GM19463 (cell line): ENCODE data around the gene HEXD.
"Not testable (repeated sequence)": the region's sequence is repeated elsewhere in the genome, so short reads cannot be mapped to it uniquely, and the experiment has no call there.

Experiments
- ATAC-seq: cut with Tn5 transposase; IDR thresholded peaks from one replicate; pipeline ENCODE4 v1.9.1; 2021; ENCODE audit warnings: mild to moderate bottlenecking, moderate library complexity; ENCODE audit not compliant: unreplicated experiment

Gene HEXD

DNA sequence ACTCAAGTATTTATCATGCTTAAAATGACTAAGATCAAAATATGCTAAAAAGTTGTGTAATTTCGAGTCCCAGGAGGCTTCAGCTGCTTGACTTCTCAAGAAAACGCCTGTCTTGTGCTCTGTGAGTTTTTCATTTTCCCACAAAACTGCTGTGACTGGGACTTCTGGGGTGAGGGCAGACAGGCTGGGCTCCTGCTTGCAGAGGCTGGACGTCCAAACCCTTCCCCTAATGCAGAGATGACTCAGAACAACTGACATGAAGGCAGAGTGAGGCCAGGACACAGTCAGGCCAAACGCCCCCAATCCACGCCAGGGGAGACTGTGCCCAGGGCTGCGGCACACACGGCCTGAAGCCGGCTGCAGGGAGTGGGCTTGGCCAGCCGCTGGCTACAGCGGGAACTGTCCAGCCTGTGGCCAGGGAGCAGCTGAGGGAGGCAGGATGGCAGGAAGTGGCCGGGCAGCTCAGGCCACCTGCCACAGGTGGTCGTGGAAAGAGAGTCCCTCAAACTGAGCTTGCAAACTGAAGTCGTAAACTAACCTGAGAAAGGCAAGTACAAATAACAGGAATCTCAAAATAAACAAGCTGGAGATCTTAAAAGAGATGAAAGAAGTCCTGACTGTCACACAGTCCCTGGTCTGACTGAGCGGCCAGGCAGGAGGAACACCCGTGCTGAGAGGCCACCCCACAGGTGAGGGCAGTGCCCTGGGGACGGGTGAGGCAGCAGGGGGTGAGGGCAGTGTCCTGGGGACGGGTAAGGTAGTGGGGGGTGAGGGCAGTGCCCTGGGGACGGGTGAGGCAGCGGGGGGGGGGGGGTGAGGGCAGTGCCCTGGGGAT, 21.3 kb upstream of the HEXD start:
- ATAC-seq: no peak

DNA sequence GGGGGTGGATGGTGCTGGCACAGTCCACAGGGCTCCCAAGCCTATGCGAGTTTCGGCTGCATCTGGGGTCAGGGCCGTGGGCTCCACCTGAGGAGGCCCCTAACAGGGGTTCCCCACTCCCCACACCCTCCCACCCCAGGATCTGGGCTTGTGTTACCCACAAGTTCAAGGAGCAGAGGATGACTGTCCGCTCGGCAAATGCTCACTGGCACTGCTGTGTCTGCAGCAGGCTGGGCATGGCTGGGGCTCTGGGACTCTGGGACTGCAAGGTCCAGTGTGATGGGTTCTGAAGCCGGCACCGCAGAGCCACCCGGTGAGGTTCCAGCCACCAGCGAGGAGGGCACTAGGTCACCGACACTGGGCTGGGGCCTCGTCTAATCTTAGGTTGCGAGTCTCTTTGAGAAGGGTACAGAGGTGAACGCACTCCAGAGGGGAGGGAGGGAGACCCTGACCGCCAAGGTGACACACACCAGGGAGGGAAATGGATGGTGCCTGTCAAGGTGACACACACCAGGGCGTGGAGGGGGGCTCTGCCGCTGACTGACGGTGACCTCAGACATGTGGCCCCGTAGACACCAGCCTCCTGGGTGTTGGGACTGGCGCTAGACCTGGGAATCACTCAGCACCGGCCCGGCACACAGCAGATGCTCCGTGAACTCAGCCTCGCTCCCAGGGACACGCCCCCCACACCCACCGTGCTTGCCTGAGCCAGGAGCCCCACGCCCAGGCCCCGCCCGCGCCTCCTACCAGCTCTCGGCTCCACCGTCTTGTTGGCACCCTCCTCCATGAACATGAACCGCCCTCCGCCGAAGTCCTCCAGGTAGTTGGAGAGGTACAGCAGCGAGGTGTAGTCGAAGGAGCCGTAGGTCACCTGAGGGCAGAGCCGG, 20.5 kb upstream of the HEXD start:
- ATAC-seq: no peak

DNA sequence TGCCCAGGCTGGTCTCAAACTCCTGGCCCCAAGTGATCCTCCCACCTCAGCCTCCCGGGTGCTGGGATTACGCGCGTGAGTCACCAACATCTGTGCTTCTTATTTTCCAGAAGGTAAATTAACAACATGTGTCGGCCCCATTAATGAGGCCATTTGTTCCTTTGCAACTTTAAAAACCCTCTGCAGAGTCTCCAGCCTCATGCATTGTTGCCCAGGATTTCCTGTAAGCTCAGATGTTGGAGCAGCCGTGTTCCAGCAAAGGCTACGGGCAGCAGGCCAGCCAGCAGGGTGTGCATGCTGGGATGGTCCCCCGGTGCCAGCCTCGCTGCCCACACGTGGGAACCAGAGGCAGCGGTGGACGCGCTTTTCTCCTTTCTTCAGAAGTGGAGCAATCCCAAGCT, 19.1 kb upstream of the HEXD start:
- no peak for ATAC-seq

DNA sequence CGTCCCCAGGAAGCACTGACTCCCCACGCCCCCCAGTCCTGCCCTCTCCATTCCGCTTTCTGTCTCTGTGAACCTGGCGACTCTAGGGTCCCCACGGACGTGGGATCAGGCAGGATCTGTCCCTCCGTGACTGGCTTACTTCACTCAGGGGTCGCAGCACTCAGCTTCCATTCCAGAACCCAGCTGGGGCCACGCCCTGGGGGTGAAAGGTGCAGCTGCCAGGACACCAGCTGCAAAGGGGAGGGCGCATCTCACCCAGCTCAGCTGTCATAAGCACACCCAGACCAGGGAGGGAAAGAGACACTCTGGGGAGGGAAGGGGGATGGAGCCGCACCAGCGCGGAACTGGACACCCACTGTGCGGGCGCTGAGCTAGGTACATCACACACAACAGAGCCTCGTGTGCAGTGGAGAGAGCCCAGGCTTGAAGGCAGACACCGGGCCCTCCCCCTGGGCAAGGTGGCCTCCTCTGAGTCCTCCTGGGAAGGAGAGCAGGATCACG, 18.5 kb upstream of the HEXD start:
- no peak for ATAC-seq

DNA sequence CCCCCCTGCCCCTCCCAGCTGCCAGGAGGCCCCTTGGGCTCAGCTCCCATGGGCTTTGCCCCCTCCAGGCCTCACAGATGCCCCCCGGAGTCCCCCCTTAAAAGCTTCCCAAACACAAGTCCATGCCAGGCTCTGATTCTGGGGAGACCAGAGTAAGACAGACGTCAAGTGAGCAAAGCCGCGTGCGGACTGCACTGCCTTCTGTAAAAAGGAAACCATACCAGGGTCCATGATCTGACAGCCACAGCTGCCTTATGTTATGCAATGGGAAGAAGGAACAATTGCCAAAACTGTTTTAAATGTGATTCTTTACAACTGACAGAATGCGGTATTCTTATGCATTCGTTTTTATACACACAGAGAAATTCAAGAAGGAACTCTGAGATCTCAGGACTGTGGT, 17.9 kb upstream of the HEXD start:
- no peak for ATAC-seq

DNA sequence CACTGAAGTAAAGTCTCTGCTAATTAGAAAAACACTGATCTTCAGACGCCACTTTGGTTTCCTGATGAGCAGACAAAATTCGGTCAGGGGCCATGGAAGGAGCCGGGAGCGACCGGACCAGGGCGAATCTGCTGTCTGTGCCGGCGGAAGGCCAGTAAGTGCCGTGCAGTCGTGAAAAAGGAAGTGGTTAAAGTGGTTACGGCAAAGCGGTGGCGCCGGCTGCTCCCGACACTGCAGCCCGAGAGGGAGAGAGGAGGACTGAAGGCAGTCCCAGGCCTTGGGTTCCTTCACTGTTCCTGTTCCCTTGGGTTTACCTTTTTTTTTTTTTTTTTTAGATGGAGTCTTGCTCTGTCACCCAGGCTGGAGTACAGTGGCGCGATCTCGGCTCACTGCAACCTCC, 17.3 kb upstream of the HEXD start:
- no peak for ATAC-seq

DNA sequence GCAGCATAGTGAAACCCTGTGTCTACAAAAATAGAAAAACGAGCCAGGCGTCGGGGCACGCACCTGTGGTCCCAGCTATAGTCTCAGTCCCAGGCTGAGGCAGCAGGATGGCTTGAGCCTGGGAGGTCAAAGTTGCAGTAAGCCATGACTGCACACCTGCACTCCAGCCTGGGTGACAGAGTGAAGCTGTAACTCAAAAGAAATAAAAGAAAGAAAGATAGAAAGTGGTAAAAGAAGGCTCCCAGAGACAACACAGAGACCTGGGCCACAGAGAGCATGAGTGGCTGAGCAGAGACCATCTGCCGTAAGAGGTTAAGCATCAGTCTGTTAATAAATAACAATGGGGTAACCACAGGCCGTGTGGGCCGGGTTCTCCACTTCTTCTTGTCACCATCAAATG, 15.3 kb upstream of the HEXD start:
- peak; percentile 72 for ATAC-seq

DNA sequence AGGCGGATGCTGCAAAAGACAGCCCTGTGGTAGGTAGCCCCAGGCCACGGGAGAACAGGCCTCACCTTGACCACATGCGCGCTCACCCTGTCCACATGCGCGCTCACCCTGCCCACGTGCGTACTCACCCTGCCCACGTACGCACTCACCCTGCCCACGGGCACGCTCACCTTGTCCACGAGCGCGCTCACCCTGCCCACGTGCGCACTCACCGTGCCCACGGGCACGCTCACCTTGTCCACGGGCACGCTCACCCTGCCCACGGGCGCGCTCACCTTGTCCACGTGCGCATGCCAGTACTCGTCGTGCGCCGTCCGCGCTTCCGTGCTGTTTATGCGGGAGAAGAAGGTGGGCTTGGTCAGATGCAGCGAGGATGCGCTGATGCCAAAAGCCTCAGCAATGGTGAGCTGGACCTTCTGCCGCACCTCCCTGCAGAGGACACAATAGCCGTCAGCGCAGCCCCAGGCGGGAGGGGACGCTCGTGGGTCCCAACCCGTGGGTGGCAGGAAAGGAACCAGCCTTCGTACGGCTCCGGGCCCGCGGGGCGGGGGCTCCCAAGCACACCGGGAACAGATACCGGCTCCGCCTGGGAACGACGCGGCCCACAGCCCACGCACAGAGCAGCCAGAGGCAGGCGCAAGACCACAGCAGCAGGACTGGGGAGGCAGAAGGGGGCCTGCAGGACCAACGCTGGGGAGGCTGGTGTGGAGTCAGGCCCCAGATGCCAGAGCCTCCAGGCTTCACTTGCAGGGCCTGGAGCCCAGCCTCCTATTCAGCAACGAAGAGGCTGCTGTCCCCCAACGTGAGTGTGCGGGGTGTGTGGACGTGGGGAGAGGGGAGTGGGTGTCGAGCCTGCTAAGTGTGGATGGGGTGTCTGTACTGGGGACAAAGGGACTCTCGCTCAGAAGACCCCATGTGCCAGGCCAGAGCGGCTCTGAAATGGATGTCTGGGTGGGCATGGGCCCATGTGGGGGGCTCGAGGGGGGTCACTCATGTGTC, 14.2 kb upstream of the HEXD start:
- no peak for ATAC-seq

DNA sequence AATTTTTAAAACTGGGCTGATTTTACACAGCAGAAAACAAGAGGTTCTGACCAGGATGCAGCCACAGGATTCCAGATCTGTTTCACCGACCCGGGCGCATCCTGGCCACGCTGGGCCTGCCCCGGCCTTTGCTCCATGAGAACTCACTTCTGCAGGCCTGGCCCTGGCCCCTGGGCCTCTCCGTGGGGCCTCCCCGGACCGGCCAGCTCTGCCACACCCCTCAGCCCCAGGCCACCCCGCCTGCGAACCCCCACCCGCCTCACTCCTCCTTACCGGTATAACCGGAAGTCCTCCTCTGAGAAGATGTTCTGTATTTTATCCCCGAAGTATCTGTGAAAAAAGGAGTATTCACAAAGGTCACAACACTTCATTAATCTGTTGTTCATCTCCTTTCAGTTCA, 13.1 kb upstream of the HEXD start:
- no peak for ATAC-seq

DNA sequence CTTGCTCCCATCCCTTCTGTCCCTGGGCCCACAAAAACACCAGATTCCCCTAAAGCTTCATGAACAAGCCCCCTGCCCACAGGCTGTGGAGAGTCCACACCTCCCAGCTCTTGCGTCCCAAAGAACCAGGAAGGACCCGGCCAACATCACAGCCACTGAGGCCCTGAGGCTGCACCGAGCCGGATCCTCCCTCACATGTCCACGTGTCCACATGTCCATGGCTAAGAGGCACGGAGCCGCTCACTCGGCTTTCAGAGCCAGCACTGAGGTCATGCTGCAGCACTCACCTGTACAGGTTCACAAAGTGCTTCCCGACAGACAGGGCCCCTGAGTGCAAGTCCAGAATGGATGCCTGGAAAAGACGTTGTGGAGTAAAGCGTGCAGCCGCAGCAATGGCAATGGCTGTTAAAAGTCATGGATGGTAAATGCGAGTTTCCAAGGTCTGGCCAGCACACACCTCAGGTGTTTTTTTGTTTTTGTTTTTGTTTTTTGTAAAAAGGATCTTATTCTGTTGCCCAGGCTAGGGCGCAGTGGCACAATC, 11.9 kb upstream of the HEXD start:
- no peak for ATAC-seq

DNA sequence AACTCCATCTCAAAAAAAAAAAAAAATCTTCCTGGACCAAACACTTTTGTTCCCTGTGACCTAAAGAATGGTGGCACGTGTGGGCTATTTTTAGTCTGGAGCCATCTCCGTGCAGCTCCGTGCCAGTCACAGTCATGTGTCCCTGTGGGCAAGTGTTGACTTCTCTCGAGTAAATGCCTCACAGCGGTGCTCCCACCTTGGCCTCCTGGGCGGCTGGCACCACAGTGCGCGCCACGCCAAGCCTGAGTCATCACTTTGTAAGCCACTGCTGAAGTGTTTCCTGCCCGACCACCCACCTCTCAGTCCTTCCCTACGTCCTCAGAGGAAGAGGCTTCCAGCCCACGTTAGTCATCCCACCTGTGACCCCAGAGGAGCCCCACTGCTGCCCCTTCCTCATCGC, 10.9 kb upstream of the HEXD start:
- no peak for ATAC-seq

DNA sequence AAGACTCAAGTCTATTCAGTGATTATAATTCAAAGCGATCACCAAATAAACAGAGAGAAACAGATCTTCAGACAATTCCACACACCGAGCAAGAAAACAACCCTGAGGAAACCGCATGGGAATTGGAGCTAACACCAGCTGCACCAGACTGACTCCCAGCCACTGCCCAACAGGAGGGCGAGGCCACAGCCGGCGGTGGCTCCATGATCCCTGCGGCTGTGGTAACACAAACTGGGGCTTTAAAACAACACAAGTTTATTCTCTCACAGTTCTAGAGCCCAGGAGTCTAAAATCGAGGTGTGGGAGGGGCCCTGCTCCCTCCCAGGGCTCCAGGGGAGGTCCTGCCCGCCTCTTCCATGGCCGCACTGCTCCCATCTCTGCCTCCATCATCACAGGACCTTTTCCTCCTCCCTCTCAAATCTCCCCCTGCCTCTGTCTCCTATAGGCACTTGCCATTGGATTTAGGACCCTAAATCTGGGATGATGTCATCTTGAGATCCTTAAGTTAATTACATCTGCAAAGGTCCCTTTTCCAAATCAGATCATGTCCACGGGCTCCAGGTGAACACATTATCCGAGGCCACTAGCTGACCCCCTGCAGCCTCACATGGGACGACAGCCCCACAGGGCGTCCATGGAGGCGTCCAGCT, 9.7 kb upstream of the HEXD start:
- no peak for ATAC-seq

DNA sequence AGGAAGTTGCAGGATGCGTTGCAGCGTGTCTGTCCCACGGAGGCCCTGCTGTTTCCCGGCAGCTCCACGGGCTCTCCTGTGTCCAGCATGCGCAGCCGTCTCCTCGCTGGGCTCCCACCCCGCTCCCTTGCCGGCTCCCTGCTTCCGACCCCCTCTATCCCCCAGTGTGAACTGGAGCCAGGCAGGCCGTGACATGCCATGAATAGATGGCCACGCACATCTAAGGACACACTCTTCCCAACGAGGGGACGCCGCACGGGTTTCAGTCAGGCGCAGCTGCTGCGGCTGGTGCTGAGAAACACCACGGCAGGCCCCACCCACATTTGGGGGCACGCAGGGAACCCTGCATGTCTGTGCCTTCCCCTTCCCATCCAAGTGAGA, 9.2 kb upstream of the HEXD start:
- no peak for ATAC-seq

DNA sequence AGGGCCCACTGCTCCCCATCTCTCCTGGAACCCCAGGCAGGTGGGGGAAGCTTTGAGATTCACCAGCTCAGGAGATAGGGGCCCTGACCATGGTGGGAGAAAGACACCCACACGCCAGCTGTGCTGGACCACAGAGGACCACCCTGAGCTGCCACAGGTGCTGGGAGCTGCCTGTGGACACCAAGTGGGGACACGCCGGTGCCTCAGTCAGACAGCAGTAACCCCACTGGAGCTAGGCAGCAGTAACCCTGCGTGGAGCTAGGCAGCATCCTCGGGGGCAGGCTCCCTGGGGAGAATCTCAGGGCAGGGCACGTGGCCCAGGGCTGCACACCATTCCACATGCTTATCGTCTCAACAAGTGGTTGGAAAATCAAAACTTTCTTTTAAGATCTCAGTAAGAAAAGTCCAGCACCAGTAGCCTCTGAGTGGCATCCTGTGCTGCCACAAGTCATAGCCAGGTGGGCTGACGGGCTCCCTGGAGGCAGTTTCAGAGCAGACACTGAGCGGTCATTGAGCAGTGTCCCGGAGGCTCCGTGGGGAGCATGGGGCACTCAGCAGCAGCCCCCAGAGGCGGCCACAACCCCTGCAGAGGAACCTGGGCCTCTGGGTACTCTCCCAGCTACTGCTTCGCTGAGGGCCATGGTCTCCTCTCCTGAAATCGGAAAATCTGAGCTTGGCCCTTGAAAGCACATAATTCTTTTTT, 8.0 kb upstream of the HEXD start:
- no peak for ATAC-seq

DNA sequence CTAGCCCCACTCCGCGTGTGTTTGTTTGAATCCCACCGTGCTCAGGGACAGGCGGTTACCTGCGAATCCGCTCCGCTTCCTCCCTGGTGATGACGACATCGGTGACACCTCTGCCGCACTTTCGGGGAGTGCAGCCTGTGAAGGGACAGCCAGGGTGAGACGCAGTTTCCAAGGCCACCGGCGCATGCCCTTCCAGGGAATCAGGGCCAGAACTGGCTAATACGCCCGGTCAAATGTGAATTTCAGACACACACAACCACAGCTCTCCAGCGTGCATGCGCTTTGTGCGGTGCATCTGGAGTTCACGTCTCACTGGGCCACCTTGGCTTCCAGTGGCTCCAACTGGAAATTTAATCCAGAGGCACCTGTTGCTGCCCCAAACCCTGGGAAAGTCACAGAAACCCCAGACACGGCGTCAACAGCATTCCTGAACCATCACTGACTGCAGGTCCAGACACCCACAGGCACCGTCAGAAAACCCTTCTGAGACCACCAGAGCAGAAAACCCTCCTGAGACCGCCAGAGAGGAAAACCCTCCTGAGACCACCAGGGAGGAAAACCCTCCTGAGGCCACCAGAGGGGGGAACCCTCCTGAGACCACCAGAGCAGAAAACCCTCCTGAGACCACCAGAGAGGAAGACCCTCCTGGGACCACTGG, 6.6 kb upstream of the HEXD start:
- ATAC-seq: no peak

DNA sequence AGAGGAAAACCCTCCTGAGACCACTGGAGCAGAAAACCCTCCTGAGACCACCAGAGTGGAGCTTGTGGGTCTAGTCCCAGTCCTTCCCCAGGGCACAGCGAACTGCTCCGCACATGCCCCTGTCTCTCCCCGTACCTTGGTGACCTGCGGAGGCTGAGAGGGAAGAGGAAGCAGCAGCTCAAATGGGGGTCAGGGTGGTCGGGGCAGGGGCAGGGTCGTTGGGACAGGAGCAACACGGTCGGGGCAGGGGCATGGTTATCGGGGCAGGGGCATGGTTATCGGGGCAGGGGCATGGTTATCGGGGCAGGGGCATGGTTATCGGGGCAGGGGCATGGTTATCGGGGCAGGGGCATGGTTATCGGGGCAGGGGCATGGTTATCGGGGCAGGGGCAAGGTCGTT, 6.1 kb upstream of the HEXD start:
- not testable (repeated sequence) for ATAC-seq

DNA sequence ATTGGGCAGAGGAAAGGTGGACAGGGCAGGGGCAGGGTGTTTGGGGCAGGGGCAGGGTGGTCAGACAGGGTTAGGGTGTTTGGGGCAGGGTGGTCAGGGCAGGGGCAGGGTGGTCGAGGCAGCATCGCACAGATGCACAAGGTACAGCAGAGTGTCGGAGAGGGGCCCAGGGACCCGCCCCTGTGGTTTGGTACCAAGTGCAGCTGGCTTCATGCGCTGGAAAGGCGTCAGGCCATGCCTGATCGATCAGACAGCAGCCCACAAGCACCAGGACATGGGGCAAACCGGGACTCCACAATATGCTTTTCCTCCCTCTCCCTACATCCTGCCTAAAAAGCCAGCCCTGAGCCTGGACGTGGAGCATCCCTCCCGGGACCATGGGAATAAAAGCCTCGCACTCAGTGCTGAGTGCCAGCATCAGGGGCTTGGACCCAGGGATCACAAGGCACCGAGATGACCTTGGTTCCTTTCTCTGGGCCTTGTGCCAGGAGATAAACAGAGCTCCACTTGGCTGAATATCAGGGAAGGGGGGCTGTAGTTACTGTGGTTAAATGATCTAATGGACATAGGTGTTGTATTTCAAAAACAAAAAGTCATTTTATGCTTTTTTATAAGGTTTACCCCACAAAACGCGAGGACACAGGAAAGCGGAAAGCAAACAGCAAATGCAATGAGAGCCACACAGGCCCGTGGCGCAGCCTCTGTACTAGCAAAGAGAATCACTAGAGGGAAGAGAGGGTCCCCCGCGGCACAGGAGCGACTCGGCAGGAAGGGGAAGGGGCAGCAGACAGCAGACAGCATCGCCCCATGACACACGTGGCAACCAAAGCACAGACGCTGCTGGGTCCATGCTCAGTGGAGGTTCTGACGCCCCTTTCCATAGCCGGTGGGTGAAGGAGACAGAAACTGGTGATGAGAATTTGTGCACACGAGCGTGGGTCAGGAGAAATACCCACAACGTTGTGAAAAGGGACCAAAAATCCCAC, 5.3 kb upstream of the HEXD start:
- ATAC-seq: no peak
